GM23248 (cell line): ENCODE measurements around the gene OR5I1.

Experiments
- EZH2 ChIP-seq: fragments of 200-600 bp; sonication (generic); IDR thresholded peaks from 2 replicates; pipeline ENCODE4 v1.6.1; 2018; ENCODE audit warnings: antibody characterized with exemption, mild to moderate bottlenecking; ENCODE audit not compliant: insufficient read depth, poor library complexity, severe bottlenecking
- EZH2phosphoT487 ChIP-seq: fragments of 200-600 bp; sonication (generic); IDR thresholded peaks from 2 replicates; pipeline ENCODE4 v1.6.1; 2018; ENCODE audit warnings: antibody characterized with exemption, moderate library complexity, mild to moderate bottlenecking, low read depth; ENCODE audit not compliant: insufficient read depth

GRCh38 chr11:55966391-55966790, 30.2 kb upstream of the OR5I1 start:
- TF ChIP-seq EZH2 (no peak), EZH2phosphoT487 (no peak)
